NCI-H146 treated with DMSO at 0.1 percent for 48 hours (cell line): Measurements from ENCODE around the gene NTN1.
"Not testable (repeated sequence)": the region's sequence is repeated elsewhere in the genome, so short reads cannot be mapped to it uniquely, and the experiment has no call there.

Experiments used
- DNase-seq: peaks from one replicate; lab custom pipeline; 2025; ENCODE audit not compliant: unreplicated experiment; lab: John Stamatoyannopoulos, UW

NTN1 gene

DNA sequence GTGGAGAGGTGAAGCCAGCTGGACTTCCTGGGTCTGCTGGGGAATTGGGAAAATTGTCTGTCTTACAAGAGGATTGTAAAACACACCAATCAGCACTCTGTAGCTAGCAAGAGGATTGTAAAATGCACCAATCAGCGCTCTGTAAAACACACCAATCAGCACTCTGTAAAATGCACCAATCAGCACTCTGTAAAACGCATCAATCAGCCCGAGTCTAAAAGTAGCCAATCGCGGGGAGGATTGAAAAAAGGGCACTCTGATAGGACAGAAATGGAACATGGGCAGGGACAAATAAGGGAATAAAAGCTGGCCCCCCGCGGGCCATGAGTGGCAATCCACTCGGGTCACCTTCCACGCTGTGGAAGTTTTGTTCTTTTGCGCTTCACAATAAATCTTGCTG, 130.4 kb downstream of the NTN1 start:
- DNase-seq, result not testable (repeated sequence)

DNA sequence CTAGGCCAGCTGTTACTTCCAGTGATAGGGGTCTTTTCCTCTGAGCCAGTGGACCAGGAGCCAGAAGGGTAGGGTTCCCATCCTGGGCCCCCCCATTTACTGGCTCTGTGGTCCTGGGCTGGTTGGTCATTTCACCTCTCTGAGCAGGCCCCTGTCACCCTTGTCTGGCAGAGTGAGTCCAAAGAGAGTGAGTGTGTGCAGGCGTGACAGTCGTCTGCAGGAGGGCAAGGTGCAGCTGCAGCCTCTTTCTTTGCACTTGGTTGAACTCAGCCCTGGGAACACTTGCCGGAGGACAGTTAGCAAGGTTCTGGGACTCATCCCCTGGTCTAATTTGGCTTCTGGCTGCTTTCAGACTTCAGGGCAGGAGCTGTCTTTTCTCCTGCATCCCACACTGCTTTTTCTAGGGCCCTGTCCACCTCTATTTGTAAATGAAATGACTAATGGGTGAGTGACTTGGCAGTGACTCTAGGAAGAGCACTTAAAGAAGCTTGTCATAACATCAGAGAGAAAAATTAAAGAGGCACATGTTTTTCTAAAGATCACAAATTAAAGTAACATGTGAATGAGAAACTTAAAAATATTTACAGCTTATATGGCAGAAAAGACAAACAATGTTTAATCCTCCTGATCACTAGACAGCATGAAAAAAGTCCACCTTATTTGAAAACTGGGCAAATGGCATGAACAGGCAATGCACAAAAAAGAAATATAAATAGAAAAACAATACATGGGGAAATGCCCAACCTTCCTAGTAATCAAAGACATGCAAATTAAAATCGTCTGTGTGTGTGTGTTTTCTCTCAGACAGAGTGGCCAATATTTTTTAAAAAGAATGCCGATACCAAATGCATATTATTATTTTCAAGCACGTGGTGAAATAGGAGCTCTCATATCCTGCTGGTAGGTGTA, 137.5 kb downstream of the NTN1 start:
- DNase-seq, result no peak

DNA sequence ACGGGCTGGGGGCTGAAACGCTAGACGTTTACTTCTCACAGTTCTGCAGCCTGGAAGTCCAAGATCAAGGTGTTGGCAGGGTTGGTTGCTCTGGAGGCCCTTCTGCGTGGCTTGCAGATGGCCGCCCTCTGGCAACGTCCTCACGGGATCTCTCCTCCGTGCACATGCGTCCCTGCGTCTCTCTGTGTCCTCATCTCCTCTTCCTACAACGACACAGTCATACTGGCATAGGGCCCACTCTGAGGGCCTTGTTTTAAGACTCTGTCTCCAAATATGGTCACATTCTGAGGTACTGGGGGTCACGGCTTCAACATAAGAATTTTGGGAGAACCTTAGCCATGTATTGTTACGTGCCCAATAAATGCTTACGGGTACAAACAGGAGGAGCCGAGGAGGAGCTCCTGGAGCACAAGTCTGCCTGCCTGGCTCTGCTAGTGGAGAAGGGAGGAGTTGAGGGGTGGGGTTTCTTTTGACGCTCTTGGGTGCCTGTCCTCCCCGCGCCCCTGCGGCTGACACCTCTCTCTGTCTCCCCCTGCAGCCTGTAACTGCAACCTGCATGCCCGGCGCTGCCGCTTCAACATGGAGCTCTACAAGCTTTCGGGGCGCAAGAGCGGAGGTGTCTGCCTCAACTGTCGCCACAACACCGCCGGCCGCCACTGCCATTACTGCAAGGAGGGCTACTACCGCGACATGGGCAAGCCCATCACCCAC, 141.1 kb downstream of the NTN1 start:
- peak; percentile 91 for DNase-seq

DNA sequence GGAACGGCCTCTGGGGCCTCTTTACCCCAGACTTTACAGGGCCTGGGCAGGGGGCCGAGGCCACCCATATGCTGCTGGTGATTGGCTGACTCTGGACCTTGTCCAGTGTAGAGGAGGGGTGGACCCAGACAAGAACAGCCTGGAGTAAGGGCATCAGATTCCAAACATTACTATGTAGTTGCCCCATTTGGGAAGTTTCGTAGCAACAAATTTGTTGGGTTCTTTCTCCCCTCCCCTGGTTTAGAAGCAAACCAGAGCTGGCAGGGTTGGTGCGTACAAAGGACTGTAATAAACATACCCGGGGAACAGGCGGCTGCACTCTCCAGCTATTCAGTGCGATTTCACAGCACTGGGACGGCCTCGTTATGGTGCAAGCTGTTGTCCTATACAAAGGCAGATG, 145.5 kb downstream of the NTN1 start:
- no peak for DNase-seq

DNA sequence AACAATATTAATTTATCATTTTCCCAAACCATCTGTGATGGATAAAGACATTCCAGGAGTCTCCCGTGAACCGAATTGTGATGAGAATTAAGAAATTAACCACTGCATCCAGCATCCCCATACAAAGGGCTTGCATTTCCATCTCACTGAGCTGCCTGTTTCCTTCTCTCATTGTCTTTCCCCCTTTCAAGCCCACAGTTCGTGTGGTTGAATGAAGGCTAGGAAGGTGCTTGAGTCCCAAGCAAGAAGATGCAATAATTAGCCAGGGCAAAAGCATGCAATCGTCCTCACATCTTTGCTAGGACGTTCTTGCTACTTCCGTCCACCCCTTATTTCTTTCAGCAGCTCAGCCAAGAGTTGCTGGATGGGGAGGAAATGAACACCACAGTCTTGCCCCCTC, 146.1 kb downstream of the NTN1 start:
- DNase-seq, result no peak

DNA sequence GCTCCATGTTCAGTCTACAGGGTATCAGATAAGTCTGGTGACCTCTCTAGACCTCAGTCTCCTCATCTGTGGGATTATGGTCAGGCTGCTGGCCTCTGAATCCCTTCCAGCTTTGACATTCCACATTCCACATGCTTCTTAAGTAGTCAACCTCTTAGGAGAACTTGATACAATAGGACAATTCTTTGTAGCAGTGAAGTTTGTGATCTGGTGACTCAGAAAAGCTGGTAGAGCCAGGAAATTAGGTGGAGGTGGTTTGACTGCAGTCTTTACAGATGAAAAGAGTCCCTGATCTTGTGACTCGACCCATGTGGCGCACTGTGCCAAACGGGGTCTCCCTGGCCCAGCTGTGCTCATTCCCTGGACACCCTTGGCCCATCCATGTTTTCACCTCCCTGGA, 147.8 kb downstream of the NTN1 start:
- DNase-seq, result no peak

DNA sequence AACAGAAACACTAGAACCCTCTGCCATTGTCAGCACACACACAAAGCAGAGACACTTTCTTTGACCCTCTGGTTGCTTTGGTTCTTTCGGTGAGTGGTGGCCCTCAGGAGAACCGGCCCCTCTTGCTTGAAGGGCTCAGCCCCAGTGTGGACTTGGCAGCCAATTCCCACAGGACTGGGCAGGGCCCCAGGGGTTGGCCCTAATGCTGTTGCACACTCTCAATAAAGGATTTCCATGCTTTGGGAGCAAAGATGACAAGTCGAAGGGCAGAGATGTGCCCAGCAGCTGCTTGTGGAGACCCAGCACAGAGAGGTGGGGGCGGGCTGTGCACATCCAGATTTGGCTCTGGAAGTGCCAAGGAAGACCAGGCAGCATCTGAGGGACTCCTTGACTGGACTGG, 149.0 kb downstream of the NTN1 start:
- DNase-seq, result no peak

DNA sequence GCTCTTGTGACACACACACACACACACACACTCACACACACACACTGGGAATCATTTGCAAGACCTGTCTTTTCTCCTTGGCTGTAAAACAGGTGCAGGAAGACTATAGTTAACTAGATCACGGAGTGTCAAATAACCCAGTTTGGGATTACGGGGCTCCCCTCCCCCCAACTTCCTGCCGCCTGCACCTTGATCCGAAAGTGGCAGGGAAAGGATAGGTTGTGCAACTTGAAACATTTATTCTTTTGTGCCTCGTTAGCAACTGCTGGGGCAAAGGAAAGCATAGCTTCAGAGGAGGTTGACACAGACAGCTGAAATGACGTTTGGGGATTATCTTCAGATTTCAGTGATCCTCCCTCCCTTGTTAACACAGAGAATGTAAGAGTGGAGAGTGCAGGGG, 149.5 kb downstream of the NTN1 start:
- DNase-seq, result no peak

DNA sequence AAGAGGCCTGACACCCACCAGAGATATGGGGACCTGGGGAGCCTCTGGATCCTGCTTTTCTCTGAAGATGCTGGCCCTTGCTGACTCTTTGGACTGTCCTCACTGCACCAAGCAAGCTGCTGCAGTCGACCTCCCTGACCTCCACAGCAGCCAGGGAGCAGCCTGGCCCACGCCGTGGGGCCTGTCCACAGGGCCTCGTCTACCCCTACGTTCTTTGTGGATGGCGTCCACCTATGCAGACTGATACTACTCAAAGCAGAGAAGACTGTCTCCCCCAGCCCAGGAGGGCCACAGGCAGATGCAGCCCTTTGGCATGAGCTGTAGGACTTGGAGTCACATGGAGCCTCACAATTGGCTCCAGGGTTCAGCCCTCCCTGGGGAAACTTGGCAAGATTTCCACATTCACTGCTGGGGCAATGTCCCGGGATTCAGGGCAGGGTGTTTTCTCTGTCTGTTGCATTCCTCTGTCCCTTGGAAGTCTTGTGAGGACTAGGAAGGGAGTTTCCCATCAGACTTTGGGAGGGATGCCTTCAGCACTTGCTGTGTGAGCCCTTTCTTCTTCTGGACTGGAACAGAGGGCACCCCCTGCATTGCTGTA, 152.2 kb downstream of the NTN1 start:
- DNase-seq, result no peak

DNA sequence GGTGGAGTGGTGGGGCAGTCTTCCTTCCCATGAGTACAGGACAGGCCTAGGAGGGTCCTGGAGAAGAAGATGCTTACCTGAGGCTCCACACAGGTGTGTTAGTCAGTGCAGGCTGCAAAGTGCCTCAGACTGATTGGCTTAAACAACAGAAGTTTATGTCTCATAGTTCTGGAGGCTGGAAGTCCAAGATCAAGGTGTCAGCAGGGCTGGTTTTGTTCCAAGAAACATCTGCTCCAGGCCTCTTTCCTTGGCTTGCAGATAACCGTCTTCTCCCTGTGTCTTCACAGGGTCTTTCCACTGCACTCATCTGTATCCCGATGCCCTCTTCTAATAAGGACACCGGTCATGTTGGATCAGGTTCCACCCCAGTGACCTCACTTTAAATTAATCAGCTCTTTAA, 153.0 kb downstream of the NTN1 start:
- DNase-seq, result no peak

DNA sequence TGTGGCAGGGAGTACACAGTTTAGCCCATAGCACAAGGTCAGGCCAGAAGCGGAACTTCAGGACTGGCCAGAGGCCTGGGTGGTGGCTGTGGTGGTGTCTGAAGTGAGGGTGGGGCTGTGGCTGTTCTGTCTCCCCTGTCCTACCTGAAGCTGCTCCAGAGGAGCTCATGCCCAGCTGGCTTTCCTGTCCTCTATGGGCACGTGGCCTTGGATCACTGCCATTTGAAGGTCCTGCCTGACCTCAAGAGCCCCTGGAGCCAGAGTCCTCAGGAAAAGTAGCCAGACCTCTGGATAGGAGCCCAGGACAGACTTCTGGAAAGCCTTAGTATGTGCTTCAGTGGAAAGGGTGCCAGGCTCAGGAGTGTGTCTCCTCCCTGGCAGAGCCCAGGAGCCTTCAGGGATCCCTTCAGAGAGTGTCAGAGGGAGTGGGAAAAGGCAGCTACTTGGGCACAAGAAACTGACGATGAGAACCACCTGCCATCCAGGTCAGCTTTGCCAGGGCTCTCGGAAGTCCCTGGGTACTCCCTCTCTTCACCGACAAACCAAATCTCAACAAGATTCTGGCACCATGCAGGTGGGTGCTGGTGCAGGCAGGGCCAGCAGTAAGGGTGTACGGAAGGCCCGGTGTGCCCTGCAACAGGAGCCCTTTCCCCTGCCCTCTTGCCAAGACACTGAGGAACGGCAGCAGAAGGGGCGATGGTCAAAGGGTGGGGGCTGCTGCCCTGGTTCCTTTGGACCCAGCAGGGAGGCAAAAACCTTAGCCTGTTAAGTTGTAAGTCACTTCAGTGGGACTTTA, 153.7 kb downstream of the NTN1 start:
- no peak for DNase-seq

DNA sequence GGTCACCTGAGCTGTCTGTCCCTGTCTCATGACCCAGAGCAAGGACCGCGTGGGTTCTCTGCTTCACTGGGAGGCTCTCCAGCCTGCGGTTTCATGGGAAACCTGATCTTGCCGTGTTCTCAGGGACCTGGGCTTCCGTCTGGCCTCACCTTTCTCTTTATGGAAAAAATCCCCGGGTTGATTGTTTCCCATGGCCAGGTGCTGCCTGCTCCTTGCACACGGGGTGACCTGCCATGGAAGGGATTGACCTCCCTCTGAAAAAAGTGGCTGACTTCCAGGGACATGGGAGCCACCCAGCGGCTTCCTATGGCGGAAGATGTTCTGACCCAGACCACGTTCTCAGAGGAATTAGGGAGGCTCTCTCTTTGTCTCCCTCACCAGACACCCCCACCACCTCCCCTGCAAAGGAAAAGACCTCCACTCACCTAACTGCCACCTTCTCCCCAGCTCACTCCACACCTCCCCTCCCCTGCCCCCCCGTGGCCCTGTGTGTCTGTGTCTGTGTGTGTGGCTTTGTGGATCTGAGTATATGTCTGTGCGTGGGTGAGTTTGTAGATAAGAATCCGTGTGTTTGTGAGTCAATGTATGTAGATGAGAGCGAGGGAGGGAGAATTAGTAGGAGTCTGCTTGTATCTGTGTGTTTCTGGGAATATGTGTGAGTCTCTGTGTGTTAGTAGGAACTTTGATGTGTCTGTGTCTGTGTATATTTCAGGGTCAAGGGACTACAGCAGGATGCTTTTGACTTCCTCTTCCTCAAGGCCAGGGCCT, 154.6 kb downstream of the NTN1 start:
- DNase-seq, result no peak

DNA sequence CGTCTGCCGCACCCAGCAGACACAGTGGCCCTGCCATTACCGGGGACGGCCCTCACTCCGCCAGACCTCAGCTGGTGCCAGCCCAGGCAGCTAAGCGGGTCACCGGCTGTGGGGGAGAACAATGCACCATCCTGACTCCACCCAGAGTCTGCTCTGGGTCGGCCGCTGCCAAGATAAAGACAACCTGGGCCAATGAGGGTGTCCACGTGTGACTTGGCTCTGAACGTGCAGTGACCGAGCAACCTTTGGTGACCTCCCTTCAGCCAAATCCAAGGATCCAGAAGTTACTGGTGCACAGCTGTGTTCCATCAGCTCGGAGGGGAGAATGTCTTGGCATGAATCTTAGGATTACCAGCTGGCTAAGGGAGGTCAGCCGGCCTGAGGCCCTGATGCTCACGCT, 155.9 kb downstream of the NTN1 start:
- DNase-seq, result no peak

DNA sequence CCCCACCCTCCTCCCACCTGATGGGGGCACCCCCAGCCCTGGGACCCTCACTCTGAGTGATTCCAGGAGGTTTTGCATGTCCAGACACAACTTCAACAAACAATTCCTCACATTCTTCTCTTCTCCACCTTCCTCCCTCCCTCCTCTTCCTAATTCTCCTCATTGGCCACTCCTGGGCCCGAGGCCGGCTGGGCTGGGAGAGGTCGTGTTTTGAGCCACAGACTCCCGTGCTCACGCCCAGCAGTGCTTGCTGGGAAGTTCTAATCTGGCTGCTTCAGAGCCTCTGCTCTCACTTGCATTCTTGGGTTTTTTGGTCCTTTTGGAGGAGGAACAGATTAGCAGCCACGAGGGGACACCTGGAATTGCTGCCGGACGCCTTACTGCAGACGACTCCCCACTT, 157.0 kb downstream of the NTN1 start:
- no peak for DNase-seq

DNA sequence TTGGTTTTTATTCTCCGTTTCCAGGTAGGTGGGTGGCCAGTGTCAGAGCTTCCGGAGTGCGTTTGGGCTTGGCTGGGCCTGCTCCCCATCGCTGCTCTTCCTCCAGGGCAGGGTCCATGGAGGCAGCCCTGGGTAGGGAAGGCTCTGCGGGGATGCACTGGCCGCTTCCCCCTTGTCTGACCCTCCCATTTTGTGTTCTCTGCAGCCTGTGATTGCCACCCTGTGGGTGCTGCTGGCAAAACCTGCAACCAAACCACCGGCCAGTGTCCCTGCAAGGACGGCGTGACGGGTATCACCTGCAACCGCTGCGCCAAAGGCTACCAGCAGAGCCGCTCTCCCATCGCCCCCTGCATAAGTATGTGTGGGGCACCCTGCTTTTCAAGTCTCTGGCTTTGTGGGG, 158.3 kb downstream of the NTN1 start:
- DNase-seq, result no peak

DNA sequence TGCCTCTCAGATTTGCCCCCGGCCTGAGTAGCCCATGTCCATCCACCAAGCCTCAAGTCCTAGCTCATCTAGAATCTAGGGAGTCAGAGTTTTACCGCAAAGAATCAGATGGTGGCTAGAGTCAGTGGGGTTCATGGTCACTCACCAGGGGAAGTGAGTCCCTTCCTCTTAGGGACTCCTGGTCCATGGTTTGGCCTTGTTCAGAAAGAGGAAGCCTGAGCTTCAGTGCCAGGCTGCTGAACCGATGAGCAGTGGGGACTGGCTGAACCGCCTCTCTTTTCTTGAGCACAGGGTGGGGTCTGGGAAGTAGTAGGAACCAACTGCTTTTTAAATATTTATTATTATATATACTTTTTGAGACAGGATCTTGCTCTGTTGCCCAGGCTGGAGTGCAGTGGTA, 160.3 kb downstream of the NTN1 start:
- no peak for DNase-seq

DNA sequence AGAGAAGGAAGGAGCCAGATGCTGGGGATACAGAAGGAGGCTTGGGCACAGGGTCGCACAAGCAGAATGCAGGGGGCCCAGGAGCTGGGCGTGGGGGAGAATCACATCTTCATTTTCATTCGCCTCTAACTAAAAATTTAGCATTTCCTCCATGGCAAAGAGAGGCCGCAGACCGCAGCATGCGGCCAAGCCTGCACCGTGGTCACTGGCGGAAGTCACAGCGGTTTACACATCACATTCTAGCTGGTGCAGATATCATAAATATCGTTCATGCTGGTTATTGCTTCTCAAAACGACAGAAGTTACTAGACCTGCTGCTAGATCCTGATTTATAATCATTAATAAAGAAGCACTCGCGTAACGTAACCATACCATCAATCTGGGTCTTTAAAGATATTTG, 162.0 kb downstream of the NTN1 start:
- no peak for DNase-seq

DNA sequence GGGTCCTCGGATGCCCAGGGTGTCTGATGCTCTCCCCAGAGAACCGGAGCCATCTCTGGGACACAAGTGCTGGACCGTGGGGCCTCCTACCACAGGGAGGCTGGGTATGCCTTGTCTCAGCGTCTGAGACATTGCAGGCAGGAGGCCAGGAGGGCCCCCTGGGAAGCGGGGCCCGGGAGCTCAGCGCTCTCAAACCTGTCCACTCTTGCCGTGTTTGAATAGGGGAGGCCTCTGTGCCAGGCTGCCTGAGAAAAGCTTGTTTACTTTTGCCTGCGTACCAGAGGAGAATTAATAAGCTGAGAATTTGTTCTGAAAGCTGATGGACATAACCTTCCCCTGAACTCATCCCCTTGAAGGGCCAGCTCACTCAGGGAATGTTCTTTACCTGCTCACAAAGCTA, 163.8 kb downstream of the NTN1 start:
- no peak for DNase-seq

DNA sequence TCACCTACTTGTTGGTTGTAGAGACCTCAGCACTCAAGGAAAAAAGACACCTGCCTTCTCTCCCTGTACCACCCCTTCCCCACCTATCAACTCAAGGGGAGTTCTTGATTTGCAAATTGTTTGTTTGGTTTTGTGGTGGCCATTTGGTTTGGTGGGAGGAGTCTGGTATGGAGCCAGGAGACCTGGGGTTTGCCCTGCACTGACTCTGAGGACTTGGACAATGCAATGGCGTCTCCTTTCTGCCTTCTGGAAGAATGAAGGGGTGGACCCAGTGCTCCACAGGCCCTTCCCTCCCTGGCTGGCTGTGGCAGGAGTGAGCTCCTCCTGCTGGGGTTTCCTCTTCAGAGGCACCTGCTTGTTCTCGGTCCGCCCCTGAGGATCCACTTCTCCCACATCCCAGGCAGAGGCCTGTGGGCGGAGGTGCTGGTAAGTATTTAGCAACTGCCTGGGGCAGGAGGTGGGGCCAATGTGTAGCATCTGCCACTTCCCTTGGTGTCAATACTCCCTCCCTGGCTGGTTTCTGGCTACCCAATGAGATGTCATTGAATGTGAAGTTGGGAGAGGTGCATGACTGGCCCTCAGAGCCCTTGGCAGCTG, 164.5 kb downstream of the NTN1 start:
- no peak for DNase-seq

DNA sequence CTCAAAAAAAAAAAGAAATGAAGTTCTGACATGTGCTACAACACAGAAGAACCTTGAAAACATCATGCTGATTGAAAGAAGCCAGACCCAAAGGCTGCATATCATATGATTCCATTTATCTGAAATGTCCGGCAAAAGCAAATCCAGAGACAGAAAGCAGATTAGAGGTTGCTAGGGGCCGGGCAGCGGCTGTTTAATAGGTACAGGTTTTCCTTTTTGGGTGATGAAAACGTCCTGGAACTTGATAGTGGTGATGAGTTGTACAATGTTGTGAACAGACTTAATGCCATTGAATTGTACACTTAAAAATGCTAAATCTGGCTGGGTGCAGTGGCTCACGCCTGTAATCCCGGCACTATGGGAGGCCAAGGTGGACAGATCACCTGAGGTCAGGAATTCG, 166.5 kb downstream of the NTN1 start:
- no peak for DNase-seq
